ENCODE data around the gene LYPD1. TPM values are rescaled to one million over a fixed set of nuclear protein-coding genes. Genes with fewer than 3 reads are reported as not detected.
A peak's percentile ranks its signal among the peaks of the same experiment; 100 is the strongest.

The LYPD1 gene
- total RNA-seq, 1 experiment from 2014 or later, result 34.4 TPM

DNA sequence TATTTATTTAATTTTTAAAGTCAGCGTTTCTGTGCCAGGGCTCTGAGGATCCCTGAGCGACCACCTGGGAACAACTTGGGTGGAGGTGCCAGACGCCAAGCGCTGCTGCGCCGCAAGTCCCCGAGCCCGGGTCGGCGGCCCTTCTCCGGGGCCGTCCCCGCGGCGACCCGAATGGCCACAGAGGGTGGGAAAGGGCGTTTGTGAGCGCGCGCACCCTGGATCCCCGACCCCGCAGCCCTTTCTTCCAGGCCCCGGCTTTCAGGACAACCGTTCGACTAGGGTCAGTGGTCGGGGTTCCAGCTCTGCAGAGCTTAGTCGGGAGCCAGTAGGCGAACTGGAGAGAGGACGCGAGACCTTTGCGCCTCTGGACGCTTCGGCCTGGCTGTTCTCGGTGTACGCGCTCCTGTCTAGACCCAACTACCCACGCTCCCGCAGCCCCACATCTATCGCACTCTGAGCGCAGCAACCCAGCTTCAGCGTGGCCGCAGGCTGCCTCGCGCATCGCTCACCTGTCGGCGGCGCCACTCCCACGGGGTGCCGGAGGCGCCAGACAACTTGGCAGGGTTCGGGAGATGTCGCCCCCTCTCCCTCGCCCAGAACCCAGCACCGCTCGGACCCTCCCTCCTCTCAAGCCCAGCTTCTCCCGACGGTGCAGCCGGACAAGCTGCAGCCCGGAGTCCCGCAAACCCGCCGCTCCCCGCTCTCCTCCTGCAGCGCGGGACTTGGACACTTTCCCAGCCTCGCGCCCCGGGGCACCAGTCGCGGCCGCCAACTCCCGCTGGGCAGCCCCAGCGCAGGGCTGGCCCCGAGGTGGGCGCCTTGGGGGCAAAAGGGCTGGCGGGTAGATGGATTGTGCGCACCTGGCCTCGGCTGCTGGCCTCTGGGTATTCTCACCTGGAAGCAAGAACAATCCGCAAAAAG, 758 bp downstream of the LYPD1 start:
- no peak for DNase-seq (ENCODE audit: extremely low read depth, low read depth)

DNA sequence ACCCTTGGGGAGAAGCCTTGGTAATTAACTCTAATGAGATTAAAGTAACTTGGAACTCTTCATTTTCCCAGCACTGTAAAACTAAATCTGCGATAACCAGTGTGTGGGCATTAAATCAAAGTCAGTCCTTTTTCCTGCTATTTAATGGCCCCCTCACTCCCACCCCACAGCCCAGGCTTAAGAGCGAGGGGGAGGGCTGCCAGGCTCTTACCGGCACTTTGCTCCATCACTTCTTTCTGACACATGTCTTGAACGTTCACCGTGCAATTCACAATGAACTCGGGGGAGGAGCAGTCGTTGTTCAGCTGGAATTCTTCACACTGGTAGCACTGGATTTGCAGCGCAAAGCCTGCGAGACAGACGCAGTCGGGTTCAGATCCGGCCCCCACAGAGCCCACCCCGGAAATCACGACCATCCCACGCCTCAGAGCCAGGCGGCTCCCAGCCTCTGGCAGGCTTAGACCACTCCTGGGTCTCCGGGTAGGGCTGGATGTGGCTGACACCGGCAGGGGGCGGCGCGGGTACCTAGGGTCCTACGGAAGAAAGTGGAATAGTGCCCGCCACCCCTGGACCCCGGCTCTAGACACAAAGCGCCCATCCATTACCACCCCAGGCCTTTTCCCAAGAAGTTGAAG, 1.7 kb downstream of the LYPD1 start:
- DNase-seq (ENCODE audit: extremely low read depth, low read depth), result no peak

GRCh38 chr2:132667706-132668105, 2.3 kb downstream of the LYPD1 start:
- DNase-seq (ENCODE audit: extremely low read depth, low read depth), result no peak

- DNase-seq (ENCODE audit: extremely low read depth, low read depth), result no peak
These were observed 4.4 kb downstream of the LYPD1 start for GRCh38 chr2:132665401-132666140.

DNA sequence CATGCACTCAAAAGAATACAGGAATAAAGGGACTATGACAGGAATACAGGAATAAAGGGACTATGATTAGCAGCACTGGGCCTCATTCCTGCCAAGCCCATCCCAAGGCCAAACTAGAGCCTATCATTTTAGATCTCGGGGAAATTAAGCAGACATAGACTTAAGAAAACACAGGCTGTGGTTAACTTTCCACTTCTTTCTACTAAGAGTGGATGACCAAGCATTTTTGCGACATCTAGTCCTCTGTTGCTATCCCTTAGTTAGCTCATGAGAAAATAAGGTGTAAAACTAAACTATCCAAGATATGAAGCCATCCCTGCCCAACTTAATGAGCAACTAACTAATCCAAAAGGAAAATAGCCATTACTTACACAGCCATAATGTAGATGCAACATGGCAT, 5.9 kb downstream of the LYPD1 start:
- no peak for DNase-seq (ENCODE audit: extremely low read depth, low read depth)

DNA sequence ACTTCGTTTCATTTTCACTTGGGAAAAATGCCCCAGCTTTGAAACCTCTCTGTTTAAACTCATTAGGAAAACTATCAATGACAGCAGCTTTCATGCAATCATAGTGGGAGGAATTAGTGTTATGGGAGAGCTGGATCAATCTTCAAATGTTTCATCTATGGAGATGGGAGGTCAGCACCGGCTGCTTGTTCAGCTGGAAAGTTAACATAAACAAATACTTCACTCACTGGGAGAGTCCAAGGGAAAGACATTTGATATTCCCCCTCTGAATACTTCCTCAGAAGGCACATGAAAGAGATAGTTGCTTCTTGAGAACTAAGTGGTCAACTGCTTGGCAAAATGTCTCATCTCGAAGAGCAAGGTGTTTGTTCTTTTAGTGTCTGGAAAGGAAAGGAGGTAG, 7.3 kb downstream of the LYPD1 start:
- DNase-seq (ENCODE audit: extremely low read depth, low read depth), result no peak

- DNase-seq (ENCODE audit: extremely low read depth, low read depth), result no peak
These were observed 10.7 kb downstream of the LYPD1 start for GRCh38 chr2:132659331-132659730.

DNA sequence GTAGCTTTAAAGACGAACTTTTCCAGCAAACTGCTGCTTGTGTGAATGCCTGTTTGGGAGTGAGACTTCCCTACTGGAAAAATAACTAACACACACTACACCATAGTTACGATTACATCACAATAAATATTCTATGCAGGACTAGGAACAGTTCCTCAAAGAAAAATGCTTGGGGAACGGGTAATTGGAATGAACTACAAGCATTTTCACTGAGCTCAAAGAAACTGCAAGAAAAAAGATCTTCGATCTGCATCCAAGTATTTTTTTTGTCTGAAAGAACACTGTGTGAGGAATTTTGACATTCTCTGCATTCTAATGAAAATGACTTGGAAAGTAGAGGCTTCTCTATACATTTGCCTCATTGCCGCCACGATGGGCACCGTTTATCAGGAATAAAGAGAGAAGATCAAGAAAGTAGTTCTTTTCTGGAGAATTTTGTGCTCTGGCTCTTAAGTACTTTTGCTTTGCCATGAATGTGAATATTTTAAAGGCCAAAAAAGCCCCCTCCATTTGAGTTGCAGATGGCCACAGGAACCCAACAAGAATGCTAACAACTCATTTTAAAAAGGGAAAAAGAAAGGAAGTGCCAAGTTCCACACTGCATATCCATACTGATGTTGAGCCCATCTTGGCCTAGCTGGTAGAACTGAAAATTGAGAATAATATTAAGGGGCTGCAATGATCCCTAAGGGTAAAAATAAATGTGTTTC, 13.6 kb downstream of the LYPD1 start:
- DNase-seq (ENCODE audit: extremely low read depth, low read depth), result no peak

GRCh38 chr2:132654968-132655367, 15.0 kb downstream of the LYPD1 start:
- no peak for DNase-seq (ENCODE audit: extremely low read depth, low read depth)

GRCh38 chr2:132654335-132654734, 15.7 kb downstream of the LYPD1 start:
- no peak for DNase-seq (ENCODE audit: extremely low read depth, low read depth)

GRCh38 chr2:132652474-132652873, 17.5 kb downstream of the LYPD1 start:
- no peak for DNase-seq (ENCODE audit: extremely low read depth, low read depth)

GRCh38 chr2:132651115-132652045, 18.6 kb downstream of the LYPD1 start:
- peak; percentile 73 for DNase-seq (ENCODE audit: extremely low read depth, low read depth)

DNA sequence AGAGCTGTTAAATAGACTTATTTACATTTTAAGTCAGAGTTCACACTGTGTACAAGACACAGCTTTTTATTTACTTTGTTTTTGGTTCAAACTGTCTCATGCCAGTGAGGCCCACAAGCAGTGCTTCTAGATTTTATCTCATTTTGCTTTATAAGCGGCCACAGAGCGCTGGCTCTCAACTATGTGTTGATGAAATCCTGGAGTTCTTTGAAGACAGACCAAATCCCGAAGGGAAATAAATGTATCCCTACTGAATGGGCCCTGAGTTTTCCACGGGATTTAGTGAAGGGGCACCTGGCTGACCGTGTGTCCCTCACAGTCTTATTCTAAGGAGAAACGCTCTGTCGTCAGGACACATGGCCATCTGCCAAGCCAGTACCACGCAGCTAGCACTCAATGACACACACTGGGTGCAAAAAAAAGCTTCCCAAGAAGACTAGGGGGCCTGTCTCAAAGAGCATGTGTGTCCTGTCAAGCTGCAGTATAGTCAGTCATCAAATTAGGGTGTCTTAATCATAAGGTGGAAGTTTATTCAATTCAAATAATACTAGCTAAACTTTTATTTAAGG, 23.4 kb downstream of the LYPD1 start:
- no peak for DNase-seq (ENCODE audit: extremely low read depth, low read depth)

GRCh38 chr2:132645722-132646539, 24.1 kb downstream of the LYPD1 start:
- DNase-seq (ENCODE audit: extremely low read depth, low read depth), result no peak

GRCh38 chr2:132645176-132645575, 24.8 kb downstream of the LYPD1 start:
- no peak for DNase-seq (ENCODE audit: extremely low read depth, low read depth)

GRCh38 chr2:132642415-132642814, 27.6 kb downstream of the LYPD1 start:
- no peak for DNase-seq (ENCODE audit: extremely low read depth, low read depth)

GRCh38 chr2:132641819-132642218, 28.2 kb downstream of the LYPD1 start:
- no peak for DNase-seq (ENCODE audit: extremely low read depth, low read depth)

- DNase-seq (ENCODE audit: extremely low read depth, low read depth), result no peak
These were observed 29.9 kb downstream of the LYPD1 start for GRCh38 chr2:132640116-132640515.

Measured in NCI-H460 (cell line).